Hematopoietic multipotent progenitor cell treated with erythropoietin and hydrocortisone succinate and interleukin-3 and kit ligand, for 4 days (in vitro differentiated cells): ENCODE data around the gene GALNT9.
"Not testable (repeated sequence)": the region's sequence is repeated elsewhere in the genome, so short reads cannot be mapped to it uniquely, and the experiment has no call there.

Source experiments
- DNase-seq: peaks from one replicate; pipeline ENCODE4 v3.0.0-alpha.2; 2015

GALNT9 gene

DNA sequence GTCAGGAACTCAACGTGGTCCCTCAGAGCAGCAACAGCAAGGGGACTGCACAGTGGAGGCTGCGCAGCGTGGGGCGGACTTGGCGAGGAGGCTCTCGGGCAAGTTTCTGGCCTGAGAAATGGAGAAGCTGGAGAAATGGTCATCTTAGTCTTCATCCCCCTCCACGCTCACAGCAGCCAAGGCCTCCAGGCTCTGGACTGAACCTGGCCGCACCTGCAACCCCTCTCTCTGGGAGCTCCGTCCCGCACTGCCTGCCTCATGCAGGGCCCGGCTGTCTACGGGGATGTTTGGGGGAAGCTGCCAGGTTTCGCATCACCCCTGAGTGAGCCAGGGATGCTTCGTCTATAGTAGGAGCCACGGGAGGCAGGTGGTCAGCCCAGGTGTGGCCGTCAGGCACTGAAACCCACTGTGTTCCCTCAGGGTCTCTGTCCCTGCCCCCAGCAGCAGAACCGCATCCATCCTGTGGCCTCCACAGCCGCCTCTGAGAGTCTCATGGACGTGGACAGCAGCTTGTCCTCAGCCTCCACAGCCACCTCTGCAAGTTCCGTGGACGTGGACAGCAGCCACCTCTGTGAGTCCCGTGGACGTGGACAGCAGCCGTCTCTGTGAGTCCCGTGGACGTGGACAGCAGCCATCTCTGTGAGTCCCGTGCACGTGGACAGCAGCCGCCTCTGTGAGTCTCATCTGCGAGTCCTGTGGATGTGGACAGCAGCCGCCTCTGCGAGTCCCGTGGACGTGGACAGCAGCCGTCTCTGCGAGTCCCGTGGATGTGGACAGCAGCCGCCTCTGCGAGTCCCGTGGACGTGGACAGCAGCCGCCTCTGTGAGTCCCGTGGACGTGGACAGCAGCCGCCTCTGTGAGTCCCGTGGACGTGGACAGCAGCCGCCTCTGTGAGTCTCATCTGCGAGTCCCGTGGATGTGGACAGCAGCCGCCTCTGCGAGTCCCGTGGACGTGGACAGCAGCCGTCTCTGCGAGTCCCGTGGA, 29.1 kb upstream of the GALNT9 start:
- DNase-seq = not testable (repeated sequence)

DNA sequence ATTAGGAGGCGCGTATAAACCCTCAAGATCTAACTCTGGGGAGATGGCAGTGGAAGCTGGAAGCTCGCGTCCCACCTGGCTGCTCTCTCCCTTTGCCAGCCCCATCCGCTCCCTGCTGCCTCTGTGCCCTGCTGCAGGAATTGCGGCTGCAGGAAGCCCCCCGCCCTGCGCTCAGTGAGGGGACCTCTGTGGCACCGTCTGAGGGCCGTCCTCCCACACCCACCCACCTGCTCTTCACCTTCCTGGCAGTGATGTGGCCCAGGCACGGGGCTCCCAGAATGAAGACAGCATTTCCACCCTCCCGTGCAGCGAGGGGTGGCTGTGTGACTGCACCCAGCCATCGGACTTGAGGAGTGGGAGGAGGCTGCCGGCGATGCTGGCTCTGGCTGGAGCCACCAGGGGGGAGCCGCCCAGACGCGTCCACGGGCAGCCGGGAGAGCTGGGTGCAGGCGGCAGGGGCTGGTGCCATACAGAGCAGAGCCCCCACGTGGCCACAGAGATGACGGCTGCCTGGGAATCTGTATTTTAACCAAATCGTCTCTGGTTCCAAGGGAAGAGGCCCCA, 28.3 kb upstream of the GALNT9 start:
- DNase-seq = no peak

DNA sequence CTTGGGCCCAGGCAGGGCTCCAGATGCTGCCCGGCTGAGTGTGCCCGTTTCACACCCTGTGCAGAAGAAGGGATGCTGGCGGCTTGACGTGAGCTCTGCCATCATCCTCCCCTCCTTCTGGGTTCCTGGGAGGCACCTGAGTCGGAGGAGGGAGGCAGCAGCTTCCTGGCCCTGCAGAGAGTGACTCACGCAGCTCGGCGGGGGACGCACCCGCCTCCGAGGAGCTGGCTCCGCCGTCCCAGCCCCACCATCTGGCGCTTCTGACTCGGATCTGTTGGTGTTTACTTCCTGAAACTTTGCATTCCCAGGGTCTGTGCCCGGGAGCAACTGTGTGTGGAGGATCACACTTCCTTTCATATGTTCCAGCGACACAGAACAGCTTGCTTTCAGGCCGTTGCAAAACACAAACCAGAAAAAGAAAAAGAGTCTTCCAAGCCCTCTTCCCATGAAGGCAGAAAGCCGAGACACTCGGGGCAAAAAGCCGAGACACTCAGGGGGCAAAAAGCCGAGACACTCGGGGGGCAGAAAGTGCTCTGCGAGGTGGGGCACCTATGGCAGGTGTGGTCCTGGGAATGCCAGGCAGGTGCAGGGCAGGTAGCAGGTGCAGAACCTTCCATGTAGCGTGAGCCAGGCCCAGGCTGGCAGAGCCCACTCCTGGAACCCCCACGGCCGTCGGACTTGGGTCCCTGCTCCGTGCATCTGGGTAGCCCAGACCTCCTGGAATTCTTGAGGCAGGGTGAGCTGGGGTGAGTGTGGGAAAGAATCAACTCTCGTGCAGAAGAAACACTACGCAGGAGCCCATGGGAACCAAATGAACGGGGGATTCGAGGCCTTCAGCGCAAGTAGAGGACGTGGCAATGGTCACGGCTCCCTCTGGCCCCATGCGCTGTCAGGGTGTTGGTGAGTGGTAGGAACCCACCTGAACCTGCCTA, 27.6 kb upstream of the GALNT9 start:
- DNase-seq = peak; percentile 7

- DNase-seq = no peak
These were observed 26.6 kb upstream of the GALNT9 start for GRCh38 chr12:132355742-132356681.

DNA sequence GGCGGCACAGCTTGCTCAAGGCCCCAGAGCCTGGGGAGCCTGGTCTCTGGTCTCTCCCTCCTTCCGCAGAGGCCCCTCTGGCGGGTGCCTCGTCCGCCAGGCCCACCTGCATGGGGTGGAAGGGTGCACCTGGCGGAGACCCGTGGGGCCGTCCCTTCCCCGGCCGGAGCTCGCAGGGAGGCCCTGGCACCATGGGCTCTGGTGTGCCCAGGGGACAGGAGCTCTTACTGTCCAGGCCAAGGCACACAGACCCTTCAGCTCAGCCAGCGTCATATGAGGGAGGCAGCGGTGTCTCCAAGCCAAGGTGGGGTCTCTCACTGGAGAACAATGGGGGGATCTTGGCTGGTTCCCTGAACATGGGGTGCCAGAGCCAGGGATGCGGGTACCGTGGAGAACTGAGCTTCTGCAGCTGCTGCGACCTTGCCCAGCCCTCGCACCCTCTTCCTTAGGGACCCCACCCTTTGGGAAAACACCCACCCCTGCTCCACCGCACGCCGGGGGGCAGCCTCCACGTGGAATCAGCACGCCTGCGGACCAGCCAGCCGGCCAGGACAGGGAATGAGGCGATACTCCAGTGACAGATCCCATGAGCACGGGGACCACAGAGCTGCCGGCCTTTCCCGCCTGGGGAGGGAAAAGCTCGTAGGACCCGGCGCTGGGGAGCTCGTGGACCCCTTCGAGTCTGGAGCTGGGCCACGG, 25.7 kb upstream of the GALNT9 start:
- DNase-seq = no peak

GRCh38 chr12:132354211-132354981, 25.0 kb upstream of the GALNT9 start:
- no peak for DNase-seq

DNA sequence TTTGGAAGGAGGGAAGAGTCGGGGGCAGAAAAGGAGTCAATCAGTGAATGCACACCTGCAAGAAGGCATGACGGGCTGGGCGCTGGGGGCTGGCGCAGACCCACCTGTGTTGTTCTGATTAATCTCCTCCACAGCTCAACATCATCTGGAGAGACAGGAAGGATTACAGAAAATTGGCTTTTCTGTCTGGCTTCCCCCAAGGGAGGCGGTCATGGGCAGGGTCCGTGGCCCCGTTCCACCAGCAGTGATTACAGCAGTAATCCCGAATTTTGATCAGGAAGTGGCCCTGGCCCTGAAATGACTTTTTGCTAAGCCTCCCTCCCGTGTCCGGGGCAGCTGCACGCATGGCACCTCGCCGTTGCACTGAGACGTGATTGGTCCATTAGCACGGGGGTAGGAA, 24.4 kb upstream of the GALNT9 start:
- no peak for DNase-seq

- DNase-seq = no peak
These were observed 23.8 kb upstream of the GALNT9 start for GRCh38 chr12:132352896-132353800.

DNA sequence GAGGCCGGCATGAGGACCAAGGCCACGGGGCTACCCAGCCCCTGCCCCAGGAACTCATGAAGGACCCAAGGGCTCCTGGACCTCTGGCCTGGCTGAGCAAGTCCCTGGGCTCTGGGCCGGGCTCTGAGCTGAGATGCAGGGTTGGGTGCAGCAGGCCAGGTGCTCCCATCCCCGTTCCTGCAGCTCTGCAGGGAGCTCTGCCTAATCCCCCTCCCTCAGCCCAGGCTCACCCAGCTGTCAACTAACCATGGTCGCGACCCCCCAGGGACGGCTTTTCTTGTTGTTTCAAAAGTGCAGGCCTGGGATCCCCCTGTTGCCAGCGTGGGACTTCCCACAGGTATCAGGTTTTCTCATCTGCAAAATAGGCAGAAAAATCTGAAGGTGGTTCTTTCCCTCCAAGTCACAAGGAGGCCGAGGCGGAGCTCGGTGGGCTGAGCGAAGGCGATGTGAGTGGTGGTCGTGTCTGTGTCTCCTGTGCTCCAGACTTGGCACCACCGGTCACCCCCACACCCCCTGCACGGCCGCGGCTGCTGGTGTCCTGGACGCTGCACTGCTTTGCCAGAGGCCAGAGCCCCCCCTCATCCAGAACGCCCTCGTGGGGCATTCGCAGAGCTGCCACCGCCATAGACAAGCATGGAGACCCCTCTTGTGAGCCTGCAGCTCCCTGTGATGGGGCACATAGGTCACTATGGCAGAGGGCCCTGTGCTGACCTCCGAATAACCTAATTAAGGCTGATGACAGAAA, 22.5 kb upstream of the GALNT9 start:
- no peak for DNase-seq

DNA sequence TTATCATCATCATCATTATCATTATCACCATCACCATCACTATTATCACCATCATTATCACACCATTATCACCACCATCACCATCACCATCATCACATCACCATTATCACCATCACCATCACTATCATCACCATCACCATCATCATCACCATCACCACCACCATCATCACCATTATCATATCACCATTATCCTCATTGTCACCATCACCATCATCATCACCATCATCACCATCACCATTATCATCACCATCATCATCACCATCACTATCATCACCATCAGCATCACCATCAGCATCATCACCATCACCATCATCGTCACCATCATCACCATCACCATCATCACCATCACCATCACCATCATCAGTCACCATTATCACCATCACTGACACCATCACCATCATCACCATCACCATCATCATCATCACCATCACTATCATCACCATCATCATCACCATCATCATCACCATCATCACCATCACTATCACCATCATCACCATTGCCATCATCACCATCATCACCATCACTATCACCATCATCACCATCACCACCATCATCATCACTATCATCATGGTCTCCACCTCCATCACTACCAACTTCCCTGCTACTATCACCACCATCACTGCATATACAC, 20.2 kb upstream of the GALNT9 start:
- DNase-seq = no peak

DNA sequence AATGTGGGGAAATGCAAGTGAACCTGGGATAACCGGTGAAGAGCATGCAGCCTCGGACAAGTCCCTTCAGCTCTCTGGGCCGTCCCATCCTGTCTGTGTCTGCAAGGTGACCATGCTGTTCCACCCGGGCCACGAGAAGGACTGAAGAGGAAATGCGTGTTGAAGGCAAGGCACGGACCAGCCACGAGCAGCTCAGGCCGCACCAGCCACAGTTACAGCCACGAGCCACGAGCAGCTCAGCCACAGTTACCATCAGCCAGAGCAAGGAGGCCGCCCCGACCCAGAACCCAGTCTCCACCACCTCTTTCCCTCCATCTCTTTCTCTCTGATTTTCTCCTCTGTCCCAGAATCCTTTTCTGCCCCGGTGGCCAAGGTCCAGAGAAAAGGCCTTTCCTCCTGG, 18.8 kb upstream of the GALNT9 start:
- DNase-seq = no peak

GRCh38 chr12:132347176-132347855, 17.9 kb upstream of the GALNT9 start:
- DNase-seq = no peak

- DNase-seq = no peak
These were observed 17.2 kb upstream of the GALNT9 start for GRCh38 chr12:132346471-132347175.

DNA sequence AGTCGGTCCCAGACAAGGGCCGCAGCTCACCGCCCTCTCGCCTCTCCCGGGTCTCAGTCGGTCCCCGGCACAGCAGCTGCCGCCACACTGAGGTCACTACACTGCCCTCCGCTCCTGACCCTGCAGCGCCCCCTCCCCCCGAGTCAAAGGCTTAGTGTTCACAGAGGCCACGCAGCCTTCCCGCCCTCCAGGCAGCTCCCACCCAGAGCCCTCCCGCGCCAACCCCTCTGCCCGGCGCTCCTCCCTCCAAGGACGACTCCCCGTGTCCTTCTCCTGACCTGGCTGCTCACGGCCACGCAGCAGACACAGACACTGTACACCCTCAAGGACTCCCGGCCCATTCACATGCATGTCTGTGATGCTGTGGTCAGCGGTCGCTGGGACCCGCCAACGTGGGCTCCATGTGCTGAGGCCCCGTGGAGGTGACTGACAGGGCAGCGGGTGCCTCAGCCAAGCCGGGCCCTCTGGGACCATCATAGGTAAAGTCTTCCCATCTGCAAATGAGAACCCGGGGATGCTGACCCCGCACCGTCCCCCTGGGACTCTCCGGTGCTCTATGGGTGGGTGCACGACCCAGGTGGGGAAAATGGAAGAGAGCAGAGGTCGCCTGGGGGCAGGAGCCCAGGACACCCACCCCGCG, 16.3 kb upstream of the GALNT9 start:
- no peak for DNase-seq

DNA sequence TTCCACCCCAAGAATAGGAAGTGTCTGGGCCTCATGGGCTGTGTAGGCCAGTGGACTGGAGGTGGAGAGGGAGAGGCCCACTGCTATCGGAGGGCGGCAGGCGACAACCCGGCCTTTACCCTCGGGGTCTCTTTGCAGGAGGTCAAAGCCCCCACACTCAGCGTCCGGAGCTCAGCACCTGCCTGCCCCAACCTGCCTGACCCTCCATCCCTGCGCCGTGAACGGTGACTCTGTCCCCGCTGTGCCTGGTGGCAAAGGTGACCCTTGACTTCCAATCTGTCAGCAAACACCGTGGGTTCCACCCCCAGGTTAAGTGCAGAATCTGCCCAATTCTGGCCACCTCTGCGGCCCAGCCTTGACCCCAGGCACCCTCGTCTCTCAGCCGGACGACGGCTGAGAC, 15.7 kb upstream of the GALNT9 start:
- DNase-seq = no peak

DNA sequence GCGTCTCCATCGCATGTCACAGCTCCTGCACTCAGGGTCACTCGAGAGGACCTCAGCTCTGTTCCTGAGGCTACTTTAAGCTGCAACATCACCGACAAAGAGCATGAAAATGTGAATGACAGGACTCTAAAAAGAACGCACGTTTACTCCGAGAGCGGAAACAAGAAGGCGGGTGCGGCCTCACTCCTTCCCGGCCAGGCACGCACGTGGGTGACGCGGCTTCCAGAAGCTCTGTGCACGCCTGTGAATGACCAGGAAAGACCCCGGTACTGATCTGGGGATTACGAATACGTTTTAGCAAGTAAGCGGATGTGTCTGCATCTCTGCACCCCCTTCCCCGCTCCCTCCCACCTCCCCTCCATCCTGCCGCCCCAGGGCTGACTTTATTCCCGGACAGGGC, 15.2 kb upstream of the GALNT9 start:
- DNase-seq = no peak

GRCh38 chr12:132344181-132344580, 14.8 kb upstream of the GALNT9 start:
- no peak for DNase-seq
